Esophagus mucosa (tissue), 1 donor: Measurements from ENCODE around the gene FAM216B. TPM values are rescaled to one million over a fixed set of nuclear protein-coding genes. Genes with fewer than 3 reads are reported as not detected.
"Not testable (repeated sequence)": the region's sequence is repeated elsewhere in the genome, so short reads cannot be mapped to it uniquely, and the experiment has no call there.

Experiments
- ATAC-seq: fragments of 200-7000 bp; cut with Tn5 transposase; one replicate; pipeline ENCODE4 v1.9.1; 2020
- total RNA-seq: library from RNA; stranded (reverse); gene quantifications from one replicate; pipeline ENCODE4 v1.2.4, GENCODE V29; 2023
- donor health status: DM: yes; HTN: yes; CAD: no.

The FAM216B gene
- not detected for total RNA-seq

- no peak for ATAC-seq
Measured at GRCh38 chr13:42781352-42781751, at the start of gene FAM216B. Gene FAM216B, plus strand, starts transcription at chr13:42781584. Its CDS starts 2,484 bp downstream, at chr13:42784068.

GRCh38 chr13:42732073-42732472, 49.3 kb upstream of the FAM216B start:
- no peak for ATAC-seq

GRCh38 chr13:42733046-42733445, 48.3 kb upstream of the FAM216B start:
- no peak for ATAC-seq

- ATAC-seq: no peak
Measured at GRCh38 chr13:42735010-42735409, 46.4 kb upstream of the FAM216B start.

GRCh38 chr13:42740753-42741152, 40.6 kb upstream of the FAM216B start:
- no peak for ATAC-seq

GRCh38 chr13:42741914-42742313, 39.5 kb upstream of the FAM216B start:
- no peak for ATAC-seq

- no peak for ATAC-seq
Measured at GRCh38 chr13:42745655-42746054, 35.7 kb upstream of the FAM216B start.

GRCh38 chr13:42746866-42747265, 34.5 kb upstream of the FAM216B start:
- no peak for ATAC-seq

- no peak for ATAC-seq
Measured at GRCh38 chr13:42747399-42747873, 33.9 kb upstream of the FAM216B start.

GRCh38 chr13:42750794-42751193, 30.6 kb upstream of the FAM216B start:
- ATAC-seq: no peak

GRCh38 chr13:42751693-42752092, 29.7 kb upstream of the FAM216B start:
- ATAC-seq: no peak

GRCh38 chr13:42752731-42753130, 28.7 kb upstream of the FAM216B start:
- no peak for ATAC-seq

GRCh38 chr13:42753697-42754096, 27.7 kb upstream of the FAM216B start:
- ATAC-seq: no peak

- ATAC-seq: no peak
Measured at GRCh38 chr13:42754801-42755510, 26.4 kb upstream of the FAM216B start.

- ATAC-seq: no peak
Measured at GRCh38 chr13:42757678-42758420, 23.5 kb upstream of the FAM216B start.

GRCh38 chr13:42758515-42758914, 22.9 kb upstream of the FAM216B start:
- no peak for ATAC-seq

- ATAC-seq: no peak
Measured at GRCh38 chr13:42760951-42761350, 20.4 kb upstream of the FAM216B start.

GRCh38 chr13:42762251-42762650, 19.1 kb upstream of the FAM216B start:
- no peak for ATAC-seq

GRCh38 chr13:42762917-42763316, 18.5 kb upstream of the FAM216B start:
- ATAC-seq: no peak

- no peak for ATAC-seq
Measured at GRCh38 chr13:42766016-42766415, 15.4 kb upstream of the FAM216B start.

GRCh38 chr13:42769650-42770049, 11.7 kb upstream of the FAM216B start:
- no peak for ATAC-seq

- ATAC-seq: not testable (repeated sequence)
Measured at GRCh38 chr13:42776558-42776957, 4.8 kb upstream of the FAM216B start.

GRCh38 chr13:42777467-42777866, 3.9 kb upstream of the FAM216B start:
- ATAC-seq: no peak

GRCh38 chr13:42780044-42780443, 1.3 kb upstream of the FAM216B start:
- no peak for ATAC-seq
